IPS-NIHi11 (cell line): ENCODE data around the gene GPATCH8.
"Not testable (repeated sequence)": the region's sequence is repeated elsewhere in the genome, so short reads cannot be mapped to it uniquely, and the experiment has no call there.

Experiments
- DNase-seq: peaks from one replicate; pipeline ENCODE4 v3.0.0; 2012; ENCODE audit warnings: mixed read lengths, low spot score

Gene GPATCH8

DNA sequence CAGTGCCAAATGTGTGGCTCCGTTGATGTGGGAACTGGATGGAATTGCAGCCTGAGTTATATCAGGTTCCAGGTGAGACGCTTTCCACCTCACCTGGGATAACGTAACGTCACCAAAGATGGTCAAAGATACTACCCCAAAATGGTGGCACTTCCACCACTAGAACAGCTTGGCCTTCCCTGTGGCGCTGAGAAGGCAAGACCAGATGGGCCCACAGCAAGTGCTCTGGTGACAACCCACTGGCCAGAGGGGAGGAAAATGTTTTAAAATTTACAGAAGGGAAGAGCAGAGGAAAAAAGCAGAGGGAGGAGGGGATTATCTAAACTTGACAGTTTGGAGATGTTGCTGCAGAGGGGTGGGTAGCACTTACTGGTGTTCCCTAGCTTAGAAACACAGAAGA lies 106.3 kb downstream of the GPATCH8 start:
- DNase-seq = no peak

DNA sequence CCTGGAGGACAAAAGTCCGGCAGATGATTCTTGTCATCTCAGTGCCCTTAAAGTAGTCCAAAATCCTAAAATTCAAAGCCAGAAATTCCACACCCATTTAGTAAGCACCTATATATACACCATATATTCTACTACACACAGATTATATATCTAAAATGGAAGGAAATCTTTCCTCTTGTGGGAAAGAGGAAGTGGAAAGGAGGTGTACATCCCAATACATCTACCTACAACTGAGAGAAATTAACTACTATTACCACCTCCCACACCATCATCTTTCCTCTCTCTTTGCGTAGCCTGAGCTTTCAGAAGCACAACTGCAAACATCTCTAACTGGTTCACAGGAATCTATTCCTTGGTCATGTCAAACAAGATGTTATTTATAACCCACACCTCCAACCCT lies 108.4 kb downstream of the GPATCH8 start:
- no peak for DNase-seq

DNA sequence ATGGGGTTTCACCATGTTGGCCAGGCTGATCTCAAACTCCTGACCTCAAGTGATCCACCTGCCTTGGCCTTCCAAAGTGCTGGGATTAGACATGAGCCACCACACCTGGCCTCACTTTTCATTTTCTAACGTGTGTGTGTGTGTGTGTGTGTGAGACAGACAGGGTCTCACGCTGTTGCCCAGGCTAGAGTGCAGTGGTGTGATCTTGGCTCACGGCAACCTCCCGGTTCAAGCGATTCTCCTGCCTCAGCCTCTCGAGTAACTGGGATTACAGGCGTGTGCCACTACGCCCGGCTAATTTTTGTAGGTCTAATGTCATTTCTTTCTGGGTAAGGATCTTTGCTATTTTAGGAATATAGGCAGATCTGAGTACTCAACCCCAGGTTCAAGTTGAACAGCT lies 109.1 kb downstream of the GPATCH8 start:
- DNase-seq = not testable (repeated sequence)

DNA sequence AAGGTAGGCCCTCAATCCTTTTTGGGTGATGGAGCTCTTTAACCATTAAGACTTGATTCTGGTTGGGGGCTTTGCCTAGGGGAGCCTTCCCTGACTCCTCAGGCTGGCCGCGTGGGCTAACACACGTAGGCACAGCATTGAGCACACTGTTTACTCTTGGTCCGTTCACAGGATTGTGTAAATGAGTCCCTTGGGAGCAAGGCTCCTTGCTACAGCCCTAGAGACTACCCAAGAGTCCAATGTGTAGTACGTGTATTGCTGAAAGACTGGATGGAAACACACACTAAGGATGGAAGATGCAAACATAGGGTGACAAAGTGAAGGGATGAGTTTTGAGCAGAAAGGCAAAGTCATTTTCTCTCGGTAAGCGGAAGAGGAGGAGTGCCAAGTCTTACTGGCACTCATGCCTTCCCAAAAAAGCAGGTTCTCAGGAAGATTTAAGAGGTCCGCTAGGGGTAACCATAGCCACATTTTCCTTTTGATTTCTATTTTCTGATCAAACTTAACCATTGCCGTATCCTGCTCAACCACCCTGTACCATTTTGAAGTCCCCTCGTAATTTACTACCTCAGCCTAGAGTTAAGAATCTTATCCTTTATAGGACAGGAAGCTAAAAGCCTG lies 112.8 kb downstream of the GPATCH8 start:
- no peak for DNase-seq

DNA sequence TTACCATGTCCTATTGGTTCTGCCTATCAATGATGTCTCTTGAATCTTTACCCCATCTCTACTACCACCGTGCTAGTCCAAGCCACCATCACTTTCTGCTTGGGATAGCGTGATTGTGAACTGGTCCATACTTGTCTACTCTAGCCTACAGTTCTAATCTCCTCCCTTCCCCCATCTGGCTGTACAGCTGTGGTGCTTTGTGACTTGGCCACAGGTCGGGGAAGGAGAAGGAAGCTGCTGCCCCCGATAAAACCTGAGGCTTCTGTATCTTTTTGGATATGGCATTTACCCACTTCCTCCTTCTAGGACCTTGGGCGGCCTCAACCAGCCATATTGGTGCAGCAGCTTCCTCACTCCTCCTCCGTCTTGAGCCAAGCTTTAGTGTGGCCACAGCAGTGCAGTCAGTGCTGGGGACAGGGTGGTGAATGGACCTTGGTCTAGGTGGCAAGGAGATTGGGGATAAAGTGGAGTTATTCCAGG lies 113.4 kb downstream of the GPATCH8 start:
- DNase-seq = no peak

DNA sequence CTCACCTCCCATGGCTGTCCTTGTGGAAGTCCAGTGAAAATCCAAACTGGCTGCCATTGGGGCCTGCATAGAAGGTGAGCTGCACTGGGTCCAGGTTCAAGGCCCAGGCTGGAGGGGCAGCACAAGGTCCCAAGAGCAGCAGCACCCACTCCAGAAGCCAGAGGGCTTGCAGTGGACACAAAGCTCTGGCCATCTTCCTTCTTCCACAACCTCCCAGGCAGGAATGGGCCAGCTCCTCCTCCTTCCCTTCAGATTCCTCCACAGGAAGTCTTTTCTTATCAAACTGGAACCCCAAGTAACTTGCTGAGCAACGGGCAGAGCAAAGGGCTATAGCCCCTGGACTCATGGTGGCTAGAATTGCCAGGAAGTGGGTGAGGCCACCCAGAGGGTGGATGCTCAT lies 113.9 kb downstream of the GPATCH8 start, which contains the start of gene ITGA2B:
Gene ITGA2B, minus strand, starts transcription at position 369 of the 400 bp plus-strand sequence. Its CDS starts 176 bp downstream, at position 193.
- DNase-seq = no peak

DNA sequence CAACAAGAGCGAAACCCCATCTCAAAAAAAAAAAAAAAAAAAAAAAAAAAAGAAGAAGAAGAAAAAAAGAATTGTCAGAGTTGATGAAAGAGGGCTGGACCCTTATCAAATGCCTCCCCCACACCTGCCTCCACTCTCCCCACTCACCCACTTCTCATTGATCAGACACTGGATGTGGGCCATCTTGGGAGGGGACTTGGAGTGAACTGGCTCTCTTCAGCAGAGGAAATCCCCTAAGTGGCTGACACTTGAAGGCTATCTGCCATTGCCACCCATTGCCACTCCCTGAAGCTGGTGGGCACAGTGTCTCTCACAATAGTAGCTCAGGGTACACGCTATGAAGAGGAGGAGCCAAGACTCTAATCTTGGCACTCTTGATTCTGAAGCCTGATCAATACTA lies 115.4 kb downstream of the GPATCH8 start:
- DNase-seq = no peak

DNA sequence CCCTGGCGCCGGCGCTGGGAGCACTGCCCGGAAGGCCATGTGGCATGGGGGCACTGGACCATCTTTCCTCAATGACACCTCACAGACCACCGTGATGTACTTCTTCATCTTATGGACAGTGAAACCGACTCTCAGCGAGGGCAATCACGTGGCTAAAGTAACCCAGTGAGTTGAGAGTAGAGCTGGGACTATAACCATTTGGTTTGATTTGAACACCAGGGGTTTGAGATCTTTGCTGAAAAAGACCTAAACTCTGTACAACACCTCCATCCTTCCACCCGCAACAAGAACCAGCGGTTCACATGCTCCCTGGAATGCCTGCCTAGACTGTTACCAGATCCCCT lies 117.1 kb downstream of the GPATCH8 start:
- no peak for DNase-seq

DNA sequence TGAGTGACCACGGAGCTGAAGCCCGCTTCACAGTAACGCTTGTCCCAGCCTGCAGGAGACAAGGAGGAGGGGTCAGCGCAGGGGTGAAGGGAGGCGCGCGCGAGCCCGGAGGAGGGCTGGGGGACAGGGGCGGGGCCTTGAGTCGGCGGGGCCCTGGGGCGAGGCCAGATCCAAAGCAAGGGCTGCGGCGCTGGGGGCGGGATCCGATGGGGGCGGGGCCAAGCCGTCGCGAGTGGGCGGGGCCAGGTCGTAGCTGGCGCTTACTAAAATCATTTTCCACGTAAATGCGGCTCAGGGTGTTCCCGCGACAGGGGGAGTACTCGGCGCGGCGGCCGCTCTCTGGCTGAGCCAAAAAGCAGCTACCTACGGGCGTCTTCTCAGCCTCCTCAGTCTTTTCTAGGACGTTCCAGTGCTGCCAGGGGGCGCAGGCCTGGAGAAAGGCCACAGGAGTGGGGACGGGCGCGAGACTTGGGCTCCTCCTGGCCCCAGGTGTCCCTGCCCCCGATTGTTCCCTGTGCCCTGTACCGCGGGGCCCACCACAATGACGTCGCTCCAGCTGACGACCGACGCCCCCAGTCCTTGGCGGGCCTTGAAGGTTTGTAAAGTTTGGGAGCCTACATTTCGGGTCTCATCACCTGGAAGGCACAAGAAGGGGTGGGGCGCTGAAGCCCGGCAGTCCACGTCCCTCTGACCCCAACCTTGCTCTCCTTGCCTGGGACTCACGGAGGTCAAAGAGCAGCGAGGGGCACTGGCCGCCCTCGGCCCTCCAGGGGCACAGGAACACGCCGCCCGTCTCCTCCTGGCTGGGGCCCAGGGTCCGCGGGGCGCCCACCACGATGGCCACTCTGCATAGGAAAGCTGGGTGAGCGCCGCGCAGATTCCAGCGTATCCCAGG lies 117.7 kb downstream of the GPATCH8 start:
- DNase-seq = peak; percentile 96

DNA sequence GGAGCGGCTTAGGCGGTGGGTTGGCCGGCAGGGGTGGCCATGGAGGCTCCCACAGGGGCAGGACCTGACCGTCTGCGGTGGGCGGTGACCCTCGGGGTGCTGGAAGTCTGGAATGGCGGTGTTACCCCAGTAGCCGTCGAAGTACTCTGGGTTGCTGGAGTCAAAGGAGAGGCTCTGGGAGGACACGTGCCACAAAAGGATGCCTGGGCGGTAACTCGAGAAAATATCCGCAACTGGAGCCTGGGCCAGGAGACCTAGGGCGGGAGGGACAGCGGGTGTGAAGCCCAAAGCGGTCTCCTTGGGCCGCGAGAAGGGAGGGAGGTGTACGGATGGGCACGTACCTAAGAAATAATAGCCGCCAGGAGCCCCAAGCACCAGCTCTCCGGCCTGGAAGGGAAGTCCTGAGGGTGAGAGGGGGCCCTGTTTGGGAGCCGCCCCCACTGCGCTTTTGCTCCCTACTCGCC lies 118.4 kb downstream of the GPATCH8 start:
- no peak for DNase-seq

DNA sequence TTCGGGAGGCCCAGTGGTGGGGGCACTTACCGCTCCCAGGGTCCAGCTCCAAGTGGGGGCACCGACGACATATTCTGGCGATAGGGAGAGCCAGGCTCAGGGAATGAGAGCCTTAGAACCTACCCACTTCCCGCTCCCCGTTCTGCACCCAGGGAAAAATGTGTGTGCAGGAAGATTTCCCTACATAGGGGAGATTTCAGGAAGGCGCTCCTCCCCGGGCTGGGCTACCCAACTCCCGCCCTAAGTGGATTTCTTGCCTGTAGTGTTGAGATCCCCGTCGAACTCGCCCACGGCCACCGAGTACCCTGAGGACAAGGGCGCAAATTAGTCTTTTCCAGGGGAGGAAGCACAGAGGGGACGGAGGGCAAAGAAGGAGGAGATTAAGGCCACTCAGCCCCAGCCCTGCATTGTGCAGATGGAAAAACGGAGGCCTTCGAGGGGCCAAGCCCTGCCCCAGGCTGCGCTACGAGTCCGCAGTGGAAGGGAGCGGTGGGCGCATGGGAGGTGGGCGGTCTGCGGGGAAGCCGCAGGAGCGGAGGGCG lies 118.9 kb downstream of the GPATCH8 start:
- peak; percentile 55 for DNase-seq

DNA sequence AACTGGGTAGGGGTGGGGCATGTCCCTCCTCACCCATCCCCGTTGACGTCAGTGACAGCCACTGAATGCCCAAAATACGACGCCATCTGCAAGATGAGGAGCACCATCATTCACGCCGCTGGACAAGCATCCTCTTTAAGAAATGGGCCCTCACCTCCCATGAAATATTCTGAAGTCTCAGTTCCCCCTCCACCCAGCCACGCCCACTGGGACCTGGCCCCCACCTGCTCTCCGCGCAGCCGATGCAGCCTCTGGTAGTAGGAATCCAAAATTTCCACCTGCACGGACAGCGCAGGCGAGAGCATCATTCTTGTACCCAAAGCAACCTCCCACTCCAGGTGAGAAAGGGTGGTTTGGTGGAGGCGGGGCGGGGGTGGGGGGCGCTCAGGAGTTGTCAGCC lies 119.3 kb downstream of the GPATCH8 start:
- no peak for DNase-seq

DNA sequence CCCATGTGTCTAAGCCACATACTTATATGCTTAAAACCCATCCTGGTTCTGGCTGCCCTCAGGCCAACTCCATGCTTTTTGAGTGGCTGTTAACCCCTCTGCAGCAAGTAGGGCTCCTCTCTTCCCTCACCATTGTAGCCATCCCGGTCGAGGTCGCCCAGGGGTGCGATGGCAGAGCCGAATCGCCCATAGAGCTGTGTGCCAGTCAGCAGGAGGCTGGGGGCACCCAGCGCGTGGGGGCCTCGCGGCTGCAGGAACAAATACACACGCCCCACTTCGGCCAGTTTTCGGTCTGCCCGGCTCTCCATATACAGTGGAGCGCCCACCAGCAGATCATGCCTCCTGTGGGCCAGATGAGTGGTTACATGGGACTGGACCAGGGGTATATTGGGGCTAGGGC lies 119.8 kb downstream of the GPATCH8 start:
- no peak for DNase-seq

DNA sequence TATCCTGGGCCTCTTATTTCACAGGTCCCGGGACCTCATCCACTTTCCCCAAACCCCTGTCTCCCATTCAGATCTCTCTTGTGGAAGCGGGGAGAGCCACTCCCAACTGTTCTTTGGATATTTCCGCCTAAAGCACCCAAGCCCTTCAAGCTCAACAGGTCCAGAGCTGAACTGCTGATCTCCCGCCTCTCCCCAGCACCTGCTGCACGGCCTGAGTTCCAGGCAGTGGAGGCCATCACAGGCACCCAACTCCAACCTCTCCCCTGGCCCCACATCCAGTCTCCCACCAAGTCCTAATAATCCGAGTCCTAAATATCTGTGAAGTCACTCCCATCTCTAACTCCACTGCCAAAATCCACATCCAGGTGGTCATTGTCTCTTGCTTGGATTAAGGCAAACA lies 120.3 kb downstream of the GPATCH8 start:
- DNase-seq = no peak

DNA sequence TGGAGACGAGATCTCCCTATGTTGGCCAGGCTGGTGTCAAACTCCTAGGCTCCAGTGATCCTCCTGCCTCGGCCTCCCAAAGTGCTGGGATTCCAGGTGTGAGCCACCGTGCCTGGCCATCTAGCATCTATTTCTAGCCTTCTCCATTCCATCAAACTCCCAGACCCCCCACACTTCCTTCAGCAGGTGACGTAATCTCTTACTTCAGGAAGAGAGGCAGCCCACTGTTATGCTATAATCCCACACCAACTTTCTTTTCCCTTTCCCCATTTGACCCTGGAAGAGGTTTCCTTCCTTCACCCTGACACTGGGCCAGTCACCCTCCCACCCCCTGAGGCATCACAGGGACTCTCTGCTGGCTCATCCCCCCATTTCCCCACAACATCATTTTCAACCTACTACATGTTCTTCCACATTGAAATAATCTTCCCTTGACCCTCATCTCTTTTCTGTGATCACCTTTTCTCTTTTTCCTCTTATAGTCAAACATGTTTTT lies 121.3 kb downstream of the GPATCH8 start:
- no peak for DNase-seq

DNA sequence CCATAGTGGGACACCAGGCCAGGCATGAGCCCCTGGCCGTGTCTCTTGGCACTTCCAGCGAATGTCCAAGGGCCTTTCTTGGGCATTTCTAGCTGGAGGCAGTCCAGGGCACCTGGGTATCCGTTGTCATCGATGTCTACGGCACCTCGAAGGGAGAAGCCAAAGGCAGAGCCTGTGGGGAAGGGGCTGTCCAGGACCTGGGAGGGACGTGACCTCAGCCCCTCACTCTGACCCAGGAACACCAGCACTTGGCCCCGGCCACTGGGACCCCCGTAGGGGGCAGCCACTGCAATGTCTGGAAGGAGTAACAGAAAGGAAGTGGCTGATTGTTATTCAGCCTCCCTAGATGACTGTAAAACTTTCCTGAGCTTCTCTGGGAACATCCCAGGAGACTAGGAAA lies 122.4 kb downstream of the GPATCH8 start:
- DNase-seq = no peak

DNA sequence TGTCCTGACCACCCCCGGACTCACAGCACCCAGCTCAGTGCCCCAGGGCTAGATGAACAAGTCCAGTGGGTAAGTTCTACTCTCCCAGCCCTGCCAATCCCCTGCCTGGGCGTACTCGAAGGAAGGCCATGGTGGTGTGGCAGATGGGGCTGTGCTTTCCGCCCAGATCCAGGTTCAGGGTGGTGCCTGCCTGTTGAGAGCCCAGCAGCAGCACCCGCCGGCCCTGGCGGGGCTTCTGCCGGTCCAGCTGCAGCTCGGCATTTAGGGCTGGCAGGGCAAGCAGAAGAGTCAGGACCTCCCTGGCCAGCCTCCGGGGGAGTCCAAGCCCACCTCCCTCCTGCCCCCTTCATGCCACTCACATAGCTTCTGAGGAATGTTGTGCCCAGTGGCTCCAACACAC lies 123.3 kb downstream of the GPATCH8 start:
- no peak for DNase-seq

DNA sequence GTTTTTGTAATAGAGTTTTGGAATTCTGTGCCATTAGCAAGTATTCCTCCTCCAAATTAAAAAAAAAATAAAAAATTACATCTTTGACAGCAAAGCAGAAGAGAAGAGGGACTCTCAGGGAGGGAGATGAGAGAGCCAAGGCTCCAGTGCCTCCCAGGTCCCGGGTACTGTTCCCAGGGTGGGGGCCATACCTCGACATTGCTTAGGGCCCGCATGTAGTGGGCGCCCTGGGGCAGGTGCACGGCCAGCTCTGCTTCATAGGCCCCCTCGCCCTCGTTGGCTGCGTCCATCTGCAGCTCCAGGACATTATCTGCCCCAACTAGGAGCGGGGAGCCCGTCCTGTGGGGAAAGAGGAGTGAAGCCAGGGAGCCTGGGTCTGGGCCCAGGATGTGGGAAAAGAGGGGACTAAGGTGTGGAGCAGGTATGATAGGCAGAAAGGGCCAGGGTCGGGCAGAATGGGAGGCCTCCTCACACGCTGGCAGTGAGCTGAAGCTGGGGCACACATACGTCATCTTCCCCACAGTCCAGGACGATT lies 125.0 kb downstream of the GPATCH8 start:
- DNase-seq = no peak

DNA sequence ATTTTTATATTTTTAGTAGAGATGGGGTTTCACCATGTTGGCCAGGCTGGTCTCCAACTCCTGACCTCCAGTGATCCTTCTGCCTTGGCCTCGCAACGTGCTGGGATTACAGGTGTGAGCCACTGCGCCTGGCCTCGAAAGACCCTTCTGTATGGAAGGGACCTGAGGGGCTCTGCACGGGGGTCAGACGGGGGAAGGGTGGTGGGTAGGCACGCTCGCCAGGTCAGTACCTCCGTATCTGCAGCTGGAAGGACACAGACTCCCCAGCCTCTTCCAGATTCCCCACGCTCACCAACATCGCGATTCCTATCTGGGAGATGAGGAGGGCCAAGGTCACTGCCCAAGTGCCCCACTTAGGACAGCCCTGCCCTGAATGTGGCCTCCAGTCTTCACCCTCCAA lies 126.4 kb downstream of the GPATCH8 start:
- DNase-seq = no peak

DNA sequence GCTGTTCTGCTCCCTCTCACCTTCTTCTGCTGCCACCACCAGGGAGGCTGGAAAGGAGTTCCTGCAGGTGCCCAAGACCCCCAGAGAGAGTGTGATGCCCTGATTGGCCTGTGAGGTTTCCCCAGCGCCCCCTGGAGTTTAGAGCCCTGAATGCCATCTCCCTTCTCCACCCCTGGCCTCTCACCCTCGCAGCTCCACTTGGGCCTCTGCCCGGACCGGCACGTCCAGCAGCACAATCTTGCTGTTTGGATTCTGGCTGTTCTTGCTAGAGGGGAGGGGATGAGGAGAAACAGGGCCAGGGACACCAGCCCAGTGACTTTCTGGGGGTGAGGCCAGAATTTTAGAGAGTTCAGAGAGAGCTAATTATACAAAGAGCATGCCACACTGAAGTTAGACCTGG lies 127.1 kb downstream of the GPATCH8 start:
- peak; percentile 88 for DNase-seq

DNA sequence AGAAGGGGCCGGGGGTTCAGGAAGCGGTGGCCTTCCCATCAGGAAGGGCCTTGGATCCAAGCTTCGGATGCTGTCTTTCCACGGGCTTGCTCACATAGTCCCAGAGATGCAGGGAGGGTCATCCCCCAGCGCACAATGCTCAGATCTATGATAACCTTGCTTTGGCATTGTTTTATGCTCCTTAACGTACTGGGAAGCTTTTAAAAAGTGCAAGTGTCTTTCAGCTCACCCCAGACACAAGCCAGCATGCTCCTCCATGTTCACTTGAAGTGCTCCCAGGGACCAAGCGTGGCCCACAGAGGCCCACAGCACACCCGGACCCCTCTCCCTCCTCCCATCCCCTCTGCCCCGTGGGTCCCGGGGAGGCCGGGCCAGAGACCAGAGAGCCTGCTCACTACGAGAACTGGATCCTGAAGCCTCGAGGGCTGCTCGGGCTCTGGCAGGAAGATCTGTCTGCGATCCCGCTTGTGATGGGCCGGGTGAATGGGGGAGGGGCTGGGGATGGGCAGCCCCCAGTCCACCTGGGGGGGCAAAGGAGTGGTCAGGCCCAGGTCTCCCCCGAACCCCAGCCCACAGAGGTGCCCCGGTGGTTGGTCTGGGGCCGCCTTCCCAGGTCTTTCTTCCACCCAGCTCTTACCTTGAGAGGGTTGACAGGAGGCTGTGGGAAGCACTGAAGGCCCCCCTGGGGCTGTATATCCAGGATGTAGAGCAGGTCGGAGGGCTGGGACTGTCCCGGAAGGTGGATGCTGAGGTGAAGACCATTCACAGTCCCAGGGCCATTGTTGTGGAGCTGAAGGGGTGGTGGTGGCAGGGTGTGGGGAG lies 127.8 kb downstream of the GPATCH8 start:
- peak; percentile 43 for DNase-seq
